ENCODE data around the gene RGS4.

DNA sequence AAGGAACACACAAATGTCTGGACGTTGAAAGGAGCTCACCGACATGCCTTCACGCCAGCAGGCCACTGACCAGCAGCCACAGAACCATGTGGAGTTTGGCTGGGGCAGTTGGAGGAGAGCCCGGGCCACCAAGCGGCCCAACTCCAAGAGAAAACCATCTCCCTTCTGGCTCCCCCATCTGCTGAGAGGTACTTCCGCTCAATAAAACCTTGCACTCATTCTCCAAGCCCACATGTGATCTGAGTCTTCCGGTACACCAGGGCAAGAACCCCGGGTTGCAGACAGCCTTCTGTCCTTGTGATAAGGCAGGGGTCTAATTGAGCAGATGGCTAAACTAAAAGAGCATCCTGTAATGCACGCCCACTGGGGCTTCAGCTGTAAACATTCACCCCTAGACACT, 24.4 kb downstream of the RGS4 start:
- TF ChIP-seq, protein P1, sequence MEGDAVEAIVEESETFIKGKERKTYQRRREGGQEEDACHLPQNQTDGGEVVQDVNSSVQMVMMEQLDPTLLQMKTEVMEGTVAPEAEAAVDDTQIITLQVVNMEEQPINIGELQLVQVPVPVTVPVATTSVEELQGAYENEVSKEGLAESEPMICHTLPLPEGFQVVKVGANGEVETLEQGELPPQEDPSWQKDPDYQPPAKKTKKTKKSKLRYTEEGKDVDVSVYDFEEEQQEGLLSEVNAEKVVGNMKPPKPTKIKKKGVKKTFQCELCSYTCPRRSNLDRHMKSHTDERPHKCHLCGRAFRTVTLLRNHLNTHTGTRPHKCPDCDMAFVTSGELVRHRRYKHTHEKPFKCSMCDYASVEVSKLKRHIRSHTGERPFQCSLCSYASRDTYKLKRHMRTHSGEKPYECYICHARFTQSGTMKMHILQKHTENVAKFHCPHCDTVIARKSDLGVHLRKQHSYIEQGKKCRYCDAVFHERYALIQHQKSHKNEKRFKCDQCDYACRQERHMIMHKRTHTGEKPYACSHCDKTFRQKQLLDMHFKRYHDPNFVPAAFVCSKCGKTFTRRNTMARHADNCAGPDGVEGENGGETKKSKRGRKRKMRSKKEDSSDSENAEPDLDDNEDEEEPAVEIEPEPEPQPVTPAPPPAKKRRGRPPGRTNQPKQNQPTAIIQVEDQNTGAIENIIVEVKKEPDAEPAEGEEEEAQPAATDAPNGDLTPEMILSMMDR (IDR thresholded peaks at IDR 0.05) = no peak
- TF ChIP-seq EZH2 (IDR thresholded peaks at IDR 0.05) = no peak

Measured in neural progenitor cell (in vitro differentiated cells).